GM10266 (cell line): ENCODE results near the gene TBC1D8.

ENCODE experiments used
- DNase-seq: peaks from one replicate; pipeline ENCODE4 v3.0.0; 2012; ENCODE audit errors: extremely low spot score
- TF ChIP-seq, protein P1 (sequence below): IDR thresholded peaks from 2 replicates; pipeline ENCODE4 v1.5.1; 2012; ENCODE audit warnings: mild to moderate bottlenecking, low read depth; ENCODE audit not compliant: control insufficient read depth, insufficient read depth; ENCODE audit errors: missing control alignments

TBC1D8 gene

DNA sequence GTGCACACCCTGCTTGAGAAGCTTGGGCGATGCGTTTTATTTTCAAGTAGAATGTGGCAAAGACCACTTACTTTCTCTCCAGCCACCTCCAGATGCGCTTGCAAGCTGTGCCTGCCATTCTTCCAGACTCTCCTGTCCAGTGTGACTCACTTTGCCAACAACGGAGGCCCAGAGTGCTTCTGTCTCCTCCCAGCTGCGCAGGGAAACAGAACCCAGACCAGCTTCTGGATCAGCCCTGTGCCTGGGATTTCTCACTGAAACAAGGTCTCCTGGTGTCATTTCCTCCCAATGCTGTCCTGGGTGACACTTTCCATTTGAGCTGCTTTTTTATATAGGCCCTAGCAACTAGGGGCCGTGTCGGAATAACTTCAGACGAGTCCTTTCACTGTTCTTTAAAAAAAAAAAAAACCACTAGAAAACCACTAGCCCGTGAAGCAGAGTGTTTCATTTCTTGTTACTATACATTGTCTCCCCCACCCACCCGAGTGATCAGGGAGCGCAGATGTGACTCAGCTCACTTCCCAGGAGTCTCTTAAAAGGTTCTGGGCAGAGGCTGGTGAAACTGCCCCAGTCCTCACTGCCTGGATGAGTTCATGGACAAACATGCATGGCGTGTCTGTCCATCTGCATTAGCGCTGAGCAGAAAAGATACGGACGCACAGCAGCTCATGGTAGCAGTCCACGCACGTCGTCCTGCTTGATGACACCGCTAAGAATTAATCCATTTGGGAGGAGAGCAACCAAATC, 174.4 kb downstream of the TBC1D8 start:
- peak; percentile 67 for DNase-seq
- TF ChIP-seq, protein P1, sequence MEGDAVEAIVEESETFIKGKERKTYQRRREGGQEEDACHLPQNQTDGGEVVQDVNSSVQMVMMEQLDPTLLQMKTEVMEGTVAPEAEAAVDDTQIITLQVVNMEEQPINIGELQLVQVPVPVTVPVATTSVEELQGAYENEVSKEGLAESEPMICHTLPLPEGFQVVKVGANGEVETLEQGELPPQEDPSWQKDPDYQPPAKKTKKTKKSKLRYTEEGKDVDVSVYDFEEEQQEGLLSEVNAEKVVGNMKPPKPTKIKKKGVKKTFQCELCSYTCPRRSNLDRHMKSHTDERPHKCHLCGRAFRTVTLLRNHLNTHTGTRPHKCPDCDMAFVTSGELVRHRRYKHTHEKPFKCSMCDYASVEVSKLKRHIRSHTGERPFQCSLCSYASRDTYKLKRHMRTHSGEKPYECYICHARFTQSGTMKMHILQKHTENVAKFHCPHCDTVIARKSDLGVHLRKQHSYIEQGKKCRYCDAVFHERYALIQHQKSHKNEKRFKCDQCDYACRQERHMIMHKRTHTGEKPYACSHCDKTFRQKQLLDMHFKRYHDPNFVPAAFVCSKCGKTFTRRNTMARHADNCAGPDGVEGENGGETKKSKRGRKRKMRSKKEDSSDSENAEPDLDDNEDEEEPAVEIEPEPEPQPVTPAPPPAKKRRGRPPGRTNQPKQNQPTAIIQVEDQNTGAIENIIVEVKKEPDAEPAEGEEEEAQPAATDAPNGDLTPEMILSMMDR = no peak

DNA sequence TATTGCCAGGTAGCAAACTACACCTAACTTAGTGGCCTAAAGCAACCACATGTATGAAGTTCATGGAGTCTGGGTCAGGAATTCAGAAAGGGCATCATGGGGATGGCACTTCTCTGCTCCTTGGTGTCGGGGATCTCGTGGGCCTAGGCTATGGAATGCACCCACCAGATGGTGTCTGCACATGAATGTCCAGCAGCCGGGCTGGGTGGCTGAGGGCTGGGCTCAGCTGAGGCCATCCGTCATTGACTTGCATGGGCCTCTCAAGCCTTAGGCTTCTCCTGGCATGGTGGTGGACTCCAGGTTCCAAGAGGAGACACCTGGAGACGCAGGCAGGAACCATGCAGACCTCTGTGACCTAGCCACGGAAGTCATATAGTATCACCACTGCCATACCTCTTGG, 175.1 kb downstream of the TBC1D8 start:
- no peak for DNase-seq
- TF ChIP-seq, protein P1 = no peak

GRCh38 chr2:100975521-100975785, 175.7 kb downstream of the TBC1D8 start:
- no peak for DNase-seq
- TF ChIP-seq, protein P1 = no peak

DNA sequence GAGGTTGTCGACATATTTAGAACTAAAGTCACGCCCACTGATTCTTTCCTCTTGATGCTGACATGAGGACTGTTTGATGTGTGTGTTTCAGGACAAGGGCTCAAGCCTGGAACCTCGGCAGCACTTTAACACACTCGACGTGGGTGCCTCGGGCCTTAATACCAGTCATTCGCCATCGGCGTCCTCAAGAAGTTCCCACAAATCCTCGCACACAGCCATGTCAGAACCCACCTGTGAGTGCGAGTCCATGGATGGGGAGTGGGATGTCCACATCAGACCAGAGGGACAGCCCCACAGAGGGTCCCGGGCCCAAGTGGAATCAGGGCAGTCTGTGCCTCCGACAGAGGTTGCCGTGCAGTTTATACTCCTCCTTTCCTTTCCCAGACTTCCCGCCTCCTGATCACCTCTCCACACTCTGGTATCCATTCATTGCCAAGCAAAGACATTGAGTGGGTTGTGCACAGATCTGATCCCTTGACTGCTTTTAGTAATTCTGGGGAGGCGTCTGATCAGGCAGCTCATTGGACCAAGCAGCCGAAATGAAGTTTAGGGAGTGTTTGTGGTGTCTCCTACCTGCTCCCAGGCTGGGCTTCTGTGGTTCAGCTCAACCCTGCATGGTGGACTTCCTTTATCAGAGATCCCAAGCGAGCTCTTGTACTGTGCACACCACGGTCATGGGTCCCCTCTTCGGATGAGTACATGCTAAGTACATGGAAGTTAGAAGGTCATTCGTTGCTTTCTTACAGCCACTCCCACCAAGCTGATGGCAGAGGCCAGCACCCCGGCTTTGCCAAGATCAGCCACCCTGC, 176.3 kb downstream of the TBC1D8 start:
- DNase-seq = no peak
- TF ChIP-seq, protein P1 = no peak

GRCh38 chr2:100972452-100972851, 178.7 kb downstream of the TBC1D8 start:
- TF ChIP-seq, protein P1 = no peak
- no peak for DNase-seq

DNA sequence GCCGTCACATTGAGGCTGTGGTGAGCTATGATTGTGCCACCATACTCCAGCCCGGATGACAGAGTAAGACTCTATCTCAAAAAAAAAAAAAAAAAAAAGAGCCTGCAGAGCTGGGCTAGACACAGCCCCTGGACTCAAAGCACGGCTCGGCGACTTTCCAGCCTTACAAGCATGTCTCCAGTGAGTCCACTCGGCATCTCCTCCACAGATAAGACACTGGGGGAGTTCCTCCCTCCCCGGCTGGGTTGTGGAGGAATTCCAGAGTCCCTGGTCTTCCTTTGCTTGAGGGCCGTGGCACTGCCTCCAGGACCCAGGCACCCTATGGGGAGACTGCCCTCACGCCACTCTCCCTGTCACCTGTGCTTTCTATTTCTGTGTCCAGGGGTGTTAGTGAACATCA, 180.0 kb downstream of the TBC1D8 start:
- no peak for DNase-seq
- TF ChIP-seq, protein P1 = no peak

- TF ChIP-seq, protein P1 = no peak
- DNase-seq = no peak
Observed at GRCh38 chr2:100969998-100970397, 181.2 kb downstream of the TBC1D8 start.
